HG03108 (cell line): ENCODE results near the gene VASN.

Experiments
- ATAC-seq: cut with Tn5 transposase; IDR thresholded peaks from one replicate; pipeline ENCODE4 v1.9.1; 2021; ENCODE audit warnings: moderate library complexity; ENCODE audit not compliant: unreplicated experiment

VASN gene

GRCh38 chr16:4416200-4417032 is 44.8 kb downstream of the VASN start, which contains the start of gene CORO7:
CORO7 (minus strand) TSS chr16:4416596; CDS start chr16:4416518, 78 bp downstream.
- peak; percentile 49 for ATAC-seq

DNA sequence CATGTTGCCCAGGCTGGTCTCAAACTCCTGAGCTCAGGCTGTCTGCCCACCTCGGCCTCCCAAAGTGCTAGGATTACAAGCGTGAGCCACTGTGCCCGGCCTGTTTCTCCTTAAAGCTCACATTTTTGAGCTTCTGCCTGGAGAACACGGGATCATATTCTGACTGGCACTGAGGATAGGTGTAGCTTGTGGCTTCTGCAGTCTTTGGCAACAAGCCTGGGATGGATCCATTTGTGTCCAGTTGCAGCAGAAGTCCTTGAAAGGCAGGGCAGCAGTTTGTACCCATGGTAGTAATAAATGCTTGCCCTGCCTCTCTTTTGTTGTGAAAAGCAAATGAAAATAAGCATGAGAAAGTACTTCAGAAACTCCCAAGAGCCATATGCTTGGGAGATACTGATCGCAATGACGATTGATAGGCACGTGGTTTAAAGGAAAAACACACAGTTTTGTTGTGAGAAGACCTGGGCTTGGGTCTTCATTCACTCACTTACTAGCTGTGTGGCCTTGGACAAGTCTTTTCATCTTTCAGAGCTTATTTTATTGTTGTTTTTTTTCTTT is 47.8 kb downstream of the VASN start:
- ATAC-seq: no peak

- ATAC-seq: no peak
Measured at GRCh38 chr16:4420505-4421105, 49.0 kb downstream of the VASN start.

- ATAC-seq: peak; percentile 84
Measured at GRCh38 chr16:4425378-4426020, 53.9 kb downstream of the VASN start, which contains the start of gene DNAJA3. DNAJA3 (plus strand) TSS chr16:4425868; CDS start chr16:4425882, 14 bp downstream.

GRCh38 chr16:4426021-4426684 is 54.5 kb downstream of the VASN start:
- ATAC-seq: peak; percentile 11

DNA sequence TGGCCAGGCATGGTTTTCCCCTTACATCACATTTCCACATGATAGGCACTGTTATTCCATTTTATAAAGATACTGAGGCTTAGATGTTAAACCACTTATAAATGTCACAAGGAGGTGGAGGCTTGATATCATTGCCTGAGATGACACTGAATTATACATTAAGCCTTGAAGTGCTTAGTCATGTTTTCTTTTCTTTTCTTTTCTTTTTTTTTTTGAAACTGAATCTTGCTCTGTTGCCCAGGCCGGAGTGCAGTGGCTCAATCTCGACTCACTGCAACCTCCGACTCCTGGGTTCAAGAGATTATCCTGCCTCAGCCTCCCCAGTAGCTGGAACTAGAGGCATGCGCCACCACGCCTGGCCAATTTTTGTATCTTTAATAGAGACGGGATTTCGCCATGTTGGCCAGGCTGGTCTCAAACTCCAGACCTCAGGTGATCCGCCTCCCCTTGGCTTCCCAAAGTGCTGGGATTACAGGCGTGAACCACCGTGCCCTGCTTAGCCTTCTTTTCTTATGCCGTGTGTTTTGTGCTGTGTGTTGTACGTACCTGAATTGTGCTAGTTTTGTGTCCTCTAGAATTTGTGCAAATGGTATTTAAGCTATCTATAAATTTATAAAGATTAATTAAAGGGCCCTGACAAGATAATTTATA is 55.2 kb downstream of the VASN start:
- no peak for ATAC-seq

GRCh38 chr16:4428500-4428899 is 56.9 kb downstream of the VASN start:
- ATAC-seq: no peak

- ATAC-seq: no peak
Measured at GRCh38 chr16:4431023-4431422, 59.4 kb downstream of the VASN start.
